Fibroblast of upper back skin (primary cell): ENCODE measurements around the gene NLRP9.

Experiments
- DNase-seq: peaks from one replicate; pipeline ENCODE4 v3.0.0-alpha.2; 2013

Gene NLRP9

DNA sequence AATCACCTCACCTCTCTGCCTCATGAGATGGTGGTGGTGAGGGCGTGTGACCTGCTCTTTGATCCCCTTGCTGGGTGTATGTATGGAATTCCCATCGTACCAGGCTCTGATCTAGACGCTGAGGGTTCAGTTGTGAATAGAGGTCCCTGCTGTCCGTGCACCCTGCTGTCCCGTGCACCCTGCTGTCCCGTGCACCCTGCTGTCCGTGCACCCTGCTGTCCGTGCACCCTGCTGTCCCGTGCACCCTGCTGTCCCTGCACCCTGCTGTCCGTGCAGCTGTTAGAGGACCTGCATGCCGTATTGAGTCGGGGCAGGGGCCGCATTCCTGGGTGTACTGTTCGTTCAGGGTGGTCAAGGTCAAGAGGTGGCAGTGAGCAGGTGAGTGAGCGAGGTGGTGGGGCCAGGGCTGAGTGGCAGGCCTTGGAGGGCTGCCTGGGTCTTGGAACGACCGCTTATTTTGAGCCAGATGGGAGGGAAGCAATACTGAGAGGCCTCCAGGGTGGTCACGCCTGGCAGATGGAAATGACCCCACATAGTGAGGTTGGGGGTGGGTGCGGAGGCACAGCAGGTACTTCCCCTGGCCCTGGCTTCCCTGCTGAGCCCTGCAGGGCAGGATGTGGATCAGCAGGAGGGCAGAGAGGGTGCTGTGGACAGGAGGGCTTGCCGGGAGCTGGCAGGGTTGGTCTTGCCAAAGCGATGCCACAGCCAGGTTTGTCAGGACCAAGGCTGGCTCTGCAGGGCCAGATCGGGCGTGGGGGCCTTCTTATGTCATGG lies 67.7 kb downstream of the NLRP9 start:
- no peak for DNase-seq

DNA sequence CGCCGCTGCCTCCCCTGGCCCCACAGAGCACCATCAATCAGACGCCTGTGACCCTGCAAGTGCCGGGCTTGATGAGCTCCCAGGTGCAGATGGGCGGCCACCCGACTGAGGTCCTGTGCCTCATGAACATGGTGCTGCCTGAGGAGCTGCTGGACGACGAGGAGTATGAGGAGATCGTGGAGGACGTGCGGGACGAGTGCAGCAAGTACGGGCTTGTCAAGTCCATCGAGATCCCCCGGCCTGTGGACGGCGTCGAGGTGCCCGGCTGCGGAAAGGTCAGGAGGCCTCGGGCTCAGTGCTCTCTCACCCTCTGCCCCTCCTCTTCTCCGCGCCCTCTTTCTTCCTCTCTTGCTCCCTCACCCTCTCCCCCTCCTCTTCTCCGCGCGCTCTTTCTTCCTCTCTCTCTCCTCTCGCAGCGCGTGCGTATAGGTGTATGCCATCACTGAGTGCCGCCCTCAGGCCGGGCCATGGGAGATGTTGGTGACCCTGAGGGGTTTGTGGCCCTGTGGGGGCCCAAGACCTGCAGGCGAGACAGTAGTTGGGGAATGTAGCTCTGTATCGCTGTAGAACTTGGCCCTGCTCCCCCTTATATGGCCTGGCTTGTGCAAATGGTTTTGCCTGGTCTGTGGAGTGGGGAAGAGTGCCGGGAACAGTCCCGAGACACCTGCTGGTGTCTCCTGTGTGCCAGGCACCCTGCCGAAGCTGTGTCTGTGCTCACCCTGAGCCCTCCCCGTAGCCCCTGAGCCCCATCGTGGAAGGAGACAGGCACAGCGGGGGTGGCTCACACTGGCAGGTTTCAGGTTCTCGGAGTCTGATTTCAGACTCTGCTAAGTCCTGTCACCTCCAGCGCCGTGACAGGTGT lies 68.6 kb downstream of the NLRP9 start:
- DNase-seq, result no peak

DNA sequence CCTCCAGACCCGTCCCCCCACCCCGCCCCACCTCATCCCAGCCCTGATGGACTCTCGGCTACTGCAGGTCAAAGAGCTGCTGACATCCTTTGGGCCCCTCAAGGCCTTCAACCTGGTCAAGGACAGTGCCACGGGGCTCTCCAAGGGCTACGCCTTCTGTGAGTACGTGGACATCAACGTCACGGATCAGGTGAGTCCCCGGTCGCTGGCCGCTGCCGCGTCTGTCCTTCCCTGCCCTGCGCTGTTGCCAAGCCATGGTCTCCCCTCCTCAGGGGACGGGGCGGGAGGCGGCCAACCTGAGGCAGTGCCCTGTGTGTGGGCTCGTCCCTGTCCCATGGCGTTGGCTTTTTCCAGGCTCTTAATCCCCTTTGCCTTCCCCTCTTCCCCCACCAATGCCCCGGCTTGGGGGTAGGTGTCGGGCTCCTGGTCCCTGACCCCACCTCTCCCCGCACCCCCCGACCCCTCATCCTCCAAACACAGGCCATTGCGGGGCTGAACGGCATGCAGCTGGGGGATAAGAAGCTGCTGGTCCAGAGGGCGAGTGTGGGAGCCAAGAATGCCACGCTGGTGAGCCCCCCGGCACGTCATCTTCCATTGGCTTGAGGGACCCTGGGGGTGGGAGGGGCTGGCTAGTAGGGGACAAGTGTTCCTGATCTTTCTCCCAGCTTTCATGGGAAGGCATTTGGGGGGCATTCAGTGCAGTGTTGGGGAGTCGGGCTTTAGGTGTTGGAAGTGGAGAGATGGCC lies 69.4 kb downstream of the NLRP9 start:
- DNase-seq, result no peak

DNA sequence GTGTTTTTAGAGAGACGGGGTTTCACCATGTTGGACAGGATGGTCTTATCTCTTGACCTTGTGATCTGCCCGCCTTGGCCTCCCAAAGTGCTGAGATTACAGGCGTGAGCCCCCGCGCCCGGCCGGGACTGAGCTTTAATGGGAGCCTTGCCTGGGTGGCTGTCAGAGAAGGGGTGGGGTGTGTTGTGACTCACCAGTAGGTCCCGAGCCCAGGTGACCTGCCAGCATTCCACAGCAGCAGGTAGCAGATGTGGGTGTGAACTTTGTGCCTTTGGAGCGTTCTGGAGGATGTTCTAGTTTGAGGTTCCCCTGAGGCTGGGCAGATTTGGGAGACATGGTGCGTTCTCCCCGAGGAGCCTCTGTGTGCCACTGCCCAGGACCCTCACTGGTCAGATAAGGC lies 70.2 kb downstream of the NLRP9 start:
- no peak for DNase-seq

DNA sequence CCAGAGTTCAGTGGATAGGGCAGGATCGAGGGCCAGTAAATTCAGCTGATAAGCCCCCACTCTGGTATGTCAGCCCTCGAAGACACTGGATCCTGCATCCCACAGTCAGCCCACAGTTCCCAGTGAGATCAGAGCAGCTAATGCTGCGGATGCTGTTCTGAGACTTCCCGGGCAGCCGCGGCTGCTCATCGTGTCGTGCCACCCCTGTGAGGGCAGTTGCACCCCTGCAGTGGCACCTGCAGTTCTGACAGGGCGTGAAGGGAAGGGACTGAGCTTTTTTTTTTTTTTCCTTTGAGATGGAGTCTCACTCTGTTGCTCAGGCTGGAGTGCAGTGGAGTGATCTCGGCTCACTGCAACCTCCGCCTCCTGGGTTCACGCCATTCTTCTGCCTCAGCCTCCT lies 70.7 kb downstream of the NLRP9 start:
- DNase-seq, result no peak

DNA sequence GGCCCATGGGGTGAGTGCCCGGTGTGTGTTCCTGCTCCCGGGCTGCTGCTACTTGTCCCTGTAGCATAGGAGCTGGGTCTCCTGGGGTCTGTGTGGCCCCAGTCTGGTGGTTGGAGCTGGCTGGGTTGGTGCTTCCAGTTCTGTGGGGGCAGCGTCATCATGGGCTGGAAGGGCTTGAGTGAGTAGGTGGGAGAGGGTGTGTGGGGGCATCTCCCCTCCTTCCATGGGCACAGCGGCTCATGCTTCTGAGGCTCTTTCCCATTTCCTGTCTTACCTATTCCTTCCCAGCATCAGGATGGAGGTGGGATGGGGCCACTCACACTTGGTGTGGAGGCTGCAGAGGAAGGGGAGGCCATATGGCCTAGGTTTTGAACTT lies 71.2 kb downstream of the NLRP9 start:
- DNase-seq, result no peak

DNA sequence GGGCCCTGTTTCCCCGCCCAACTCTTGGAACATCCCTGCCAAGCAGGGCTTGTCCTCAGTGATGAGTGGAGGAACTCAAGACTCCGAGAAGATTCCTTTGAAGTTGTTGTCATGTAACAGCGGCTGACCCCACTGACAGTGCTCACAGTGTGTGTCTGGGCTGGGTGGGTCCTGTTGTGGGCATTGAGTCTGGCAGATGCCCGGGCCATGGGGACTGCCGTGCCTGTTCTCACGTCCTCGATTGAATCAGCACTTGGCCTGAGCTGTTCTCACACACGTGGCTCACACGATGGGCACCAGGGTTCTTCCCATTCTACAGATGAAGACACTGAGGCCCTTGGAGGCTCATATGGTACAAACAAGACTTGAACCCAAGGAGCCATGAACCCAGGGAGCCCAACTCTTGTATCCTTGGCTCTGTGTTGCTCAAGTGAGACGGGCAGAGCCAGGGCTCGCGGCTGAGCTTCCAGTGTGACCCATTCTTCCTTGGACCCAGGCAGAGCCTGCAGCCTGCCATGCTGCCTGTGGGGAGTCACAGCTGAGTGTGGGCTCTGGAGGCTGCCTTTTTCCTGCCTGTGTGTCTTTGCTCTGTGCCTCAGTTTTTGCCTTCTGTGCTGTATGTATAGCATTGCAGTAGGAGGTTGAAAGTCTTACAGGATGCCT lies 71.7 kb downstream of the NLRP9 start:
- DNase-seq, result no peak

DNA sequence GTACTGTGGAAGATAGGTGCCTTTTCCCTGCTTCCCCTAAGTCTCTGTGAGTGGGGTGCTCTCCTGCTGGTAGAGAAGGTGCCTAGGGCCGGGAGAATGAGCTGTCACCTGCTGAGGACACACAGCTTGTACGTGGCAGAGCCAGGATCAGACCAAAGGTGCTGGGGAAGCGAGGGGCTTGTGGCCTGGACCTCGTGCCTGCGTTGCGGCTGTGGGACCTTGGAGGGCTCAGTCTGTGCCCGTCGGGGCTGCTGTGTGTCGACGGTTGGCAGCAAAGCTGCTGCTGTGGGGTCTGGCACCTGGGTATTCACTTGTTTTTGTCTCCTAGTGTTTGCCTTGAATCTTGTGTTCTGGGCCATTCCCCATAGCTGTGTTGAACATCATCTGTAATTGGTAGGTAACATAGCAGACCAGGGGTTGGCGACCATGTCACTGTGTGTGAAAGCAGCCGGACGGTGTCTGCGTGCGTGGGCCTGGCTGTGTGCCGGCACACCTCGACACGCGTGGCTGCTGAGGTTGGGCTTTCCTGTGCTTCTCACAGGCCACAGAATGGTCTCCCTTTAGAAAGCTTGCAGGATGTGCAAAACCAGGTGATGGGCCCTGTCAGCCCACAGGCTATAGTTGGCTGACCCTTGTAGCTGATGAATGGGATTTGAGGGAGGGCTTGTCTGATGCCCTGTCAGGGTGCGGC lies 74.2 kb downstream of the NLRP9 start:
- DNase-seq, result no peak

DNA sequence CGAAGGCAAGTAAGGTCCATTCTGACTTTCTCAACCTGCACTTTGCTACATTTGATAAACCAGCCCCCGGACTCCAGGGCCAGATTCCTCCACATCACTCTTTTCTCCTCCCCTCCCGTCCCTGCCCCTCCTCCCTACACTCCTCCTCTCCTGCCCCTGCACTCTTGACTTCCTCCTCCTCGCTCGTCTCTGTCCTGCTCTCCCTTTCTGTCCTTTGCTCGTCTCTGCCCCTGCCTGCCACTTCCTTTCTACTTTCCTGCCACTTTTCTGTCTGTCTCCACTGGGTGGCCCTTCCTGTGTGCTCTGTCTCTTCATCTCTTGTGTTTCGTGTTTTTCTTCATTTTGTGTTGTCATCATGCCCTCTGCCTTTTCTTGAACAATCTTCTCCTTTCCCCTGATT lies 76.4 kb downstream of the NLRP9 start:
- DNase-seq, result no peak

DNA sequence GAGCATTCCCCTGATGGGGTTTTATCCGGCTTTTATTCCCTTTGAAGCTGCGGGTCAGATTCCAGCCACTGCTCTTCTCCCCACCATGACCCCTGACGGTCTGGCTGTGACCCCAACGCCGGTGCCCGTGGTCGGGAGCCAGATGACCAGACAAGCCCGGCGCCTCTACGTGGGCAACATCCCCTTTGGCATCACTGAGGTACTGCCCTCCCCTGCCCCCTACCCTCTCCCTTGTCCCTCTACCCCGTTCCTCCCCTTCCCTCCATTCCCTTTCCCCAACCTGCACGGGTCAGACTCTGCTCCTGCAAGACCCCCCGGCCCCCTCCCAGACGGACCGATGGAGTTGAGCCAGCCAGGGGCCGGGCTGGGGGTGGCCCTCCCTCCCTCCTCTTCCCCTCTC lies 77.2 kb downstream of the NLRP9 start:
- no peak for DNase-seq

DNA sequence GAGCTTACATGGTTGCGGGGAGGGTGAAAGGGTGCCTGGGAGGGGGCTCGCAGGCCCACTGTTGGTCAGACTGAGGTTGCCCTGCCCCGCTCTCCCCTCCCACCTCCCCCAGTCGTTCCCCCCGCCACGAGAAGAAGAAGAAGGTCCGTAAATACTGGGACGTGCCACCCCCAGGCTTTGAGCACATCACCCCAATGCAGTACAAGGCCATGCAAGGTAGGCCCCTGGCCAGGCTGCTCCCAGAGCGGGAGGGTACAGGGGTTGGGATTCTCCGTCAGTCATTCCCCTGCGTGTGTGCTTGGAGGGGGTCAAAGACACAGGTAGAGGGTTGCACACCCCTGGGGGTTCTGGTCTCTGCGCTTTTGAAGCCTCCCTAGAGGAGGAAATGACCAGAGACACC lies 77.8 kb downstream of the NLRP9 start:
- DNase-seq, result no peak

DNA sequence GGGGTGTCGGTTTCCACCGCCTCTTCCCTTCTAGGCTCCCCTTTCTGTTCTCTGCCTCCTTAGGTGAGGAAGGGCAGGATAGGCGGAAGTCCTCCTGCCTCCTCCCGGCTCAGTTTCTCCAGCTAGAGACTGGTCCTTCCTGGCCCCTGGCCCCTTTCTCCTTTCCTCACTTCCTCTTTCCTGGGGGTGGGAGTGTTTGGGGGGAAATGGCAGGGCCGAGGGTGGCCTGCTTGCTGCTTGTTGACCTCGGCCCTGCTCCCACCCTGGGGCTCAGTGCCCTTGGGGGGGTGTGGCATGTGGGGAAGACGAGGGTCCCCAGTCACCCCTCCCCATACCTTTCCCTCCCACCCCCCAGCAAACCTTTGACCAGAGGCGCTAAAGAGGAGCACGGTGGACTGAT lies 78.4 kb downstream of the NLRP9 start:
- no peak for DNase-seq

DNA sequence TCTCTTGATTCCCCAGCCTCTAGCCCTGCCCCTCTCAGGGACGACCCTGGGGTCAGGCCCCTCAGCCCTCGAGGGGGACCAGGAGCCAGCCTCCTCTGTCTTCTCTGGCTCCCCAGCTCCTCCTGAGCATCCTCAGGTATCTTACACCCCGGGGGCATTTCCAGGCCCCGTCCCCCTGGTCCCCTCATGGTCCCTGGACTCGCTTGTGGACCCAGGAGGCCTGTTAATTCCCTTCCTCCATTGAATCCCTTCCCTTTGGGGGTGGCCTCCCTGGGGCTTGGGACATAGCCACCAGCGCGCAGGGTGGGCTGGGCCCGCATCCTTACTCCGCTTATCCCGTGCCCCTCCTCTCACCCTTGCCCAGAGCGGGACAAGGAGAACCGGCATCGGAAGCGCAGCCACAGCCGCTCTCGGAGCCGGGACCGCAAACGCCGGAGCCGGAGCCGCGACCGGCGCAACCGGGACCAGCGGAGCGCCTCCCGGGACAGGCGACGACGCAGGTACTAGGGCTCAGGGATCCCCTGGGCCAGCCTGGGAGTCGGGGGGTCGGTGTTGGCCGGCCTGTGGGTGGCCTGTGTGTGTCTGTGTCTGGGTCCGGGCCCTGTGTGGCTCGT lies 79.2 kb downstream of the NLRP9 start:
- no peak for DNase-seq
